ENCODE data around the gene AP2S1.

- TF ChIP-seq CTCF (conservative IDR thresholded peaks at IDR 0.05; ENCODE audit: low read length) (no peak), EZH2phosphoT487 (IDR thresholded peaks at IDR 0.05; ENCODE audit: borderline replicate concordance) (no peak)
Observed at GRCh38 chr19:46803555-46803954, 47.1 kb downstream of the AP2S1 start.

Measured in Loucy (cell line).